ENCODE results near the gene DENND10. TPM values are rescaled to one million over a fixed set of nuclear protein-coding genes. Genes with fewer than 3 reads are reported as not detected.
"Not testable (repeated sequence)": the region's sequence is repeated elsewhere in the genome, so short reads cannot be mapped to it uniquely, and the experiment has no call there.

DENND10 gene
- total and polyA plus RNA-seq, 4 donors, result 11.7 to 32.0 (median 29.0) TPM

GRCh38 chr10:119176166-119176565, 72.3 kb downstream of the DENND10 start:
- no peak for TF ChIP-seq CTCF (IDR thresholded peaks at IDR 0.05; ENCODE audit: control extremely low read depth, extremely low read depth)
- Histone ChIP-seq H3K9ac (ENCODE audit: insufficient read depth in 1 of 2, low read length in 2 of 2) (no peak overlapping the region), H3K27ac (ENCODE audit: low read depth in 1 of 2, low read length in 1 of 2) (no peak overlapping the region), H3K4me3 (no peak overlapping the region), H3K36me3 (ENCODE audit: control insufficient read depth in 4 of 4, insufficient read depth in 4 of 4, low read length in 4 of 4) (peaks cover 12 to 34% (median 21%) of the 10 kb centered on the region in 4 donors), H3K9me3 (ENCODE audit: control insufficient read depth in 4 of 4, insufficient read depth in 3 of 4, low read length in 3 of 4) (peaks cover 0 to 2% (median 0%) of the 10 kb centered on the region in 4 donors), H3K4me1 (ENCODE audit: control insufficient read depth in 5 of 5, insufficient read depth in 5 of 5, low read length in 5 of 5) (peaks cover 0 to 15% (median 3%) of the 10 kb centered on the region in 5 donors), H3K27me3 (ENCODE audit: control insufficient read depth in 3 of 3, insufficient read depth in 3 of 3, low read length in 2 of 3) (no peaks in the 10 kb centered on the region)
- 87 to 88% methylated on average over 6 of the region's 6 CpGs for WGBS, 2 donors
- DNase-seq (no peak), ATAC-seq (ENCODE audit: insufficient read depth, low FRiP score) (no peak)

GRCh38 chr10:119177708-119178371, 73.9 kb downstream of the DENND10 start:
- ATAC-seq (ENCODE audit: insufficient read depth, low FRiP score) (no peak), DNase-seq (peak in 1 of 3 donors; percentile 20)
- peak overlapping the region; percentile 65 to 85 for H3K9ac ChIP-seq (ENCODE audit: insufficient read depth in 1 of 2, low read length in 2 of 2)
- TF ChIP-seq CTCF (IDR thresholded peaks at IDR 0.05; ENCODE audit: control extremely low read depth, extremely low read depth), result no peak
- H3K4me3 ChIP-seq, result peak overlapping the region; percentile 77
- H3K27me3 ChIP-seq (ENCODE audit: control insufficient read depth in 3 of 3, insufficient read depth in 3 of 3, low read length in 2 of 3), result no peaks in the 10 kb centered on the region
- H3K27ac ChIP-seq (ENCODE audit: low read depth in 1 of 2, low read length in 1 of 2), result peak overlapping the region; percentile 92 to 95
- H3K4me1 ChIP-seq (ENCODE audit: control insufficient read depth in 5 of 5, insufficient read depth in 5 of 5, low read length in 5 of 5), result peaks cover 0 to 15% (median 3%) of the 10 kb centered on the region in 5 donors
- H3K36me3 ChIP-seq (ENCODE audit: control insufficient read depth in 4 of 4, insufficient read depth in 4 of 4, low read length in 4 of 4), result peaks cover 3 to 19% (median 9%) of the 10 kb centered on the region in 4 donors
- H3K9me3 ChIP-seq (ENCODE audit: control insufficient read depth in 4 of 4, insufficient read depth in 3 of 4, low read length in 3 of 4), result peaks cover 0 to 2% (median 0%) of the 10 kb centered on the region in 4 donors
- 18 to 21% methylated on average over 21 of the region's 21 CpGs for WGBS, 2 donors

- WGBS, 2 donors, result 0% methylated on average over 44 to 45 of the region's 45 CpGs
- Histone ChIP-seq H3K36me3 (ENCODE audit: control insufficient read depth in 4 of 4, insufficient read depth in 4 of 4, low read length in 4 of 4) (peaks cover 3 to 18% (median 7%) of the 10 kb centered on the region in 4 donors), H3K4me1 (ENCODE audit: control insufficient read depth in 5 of 5, insufficient read depth in 5 of 5, low read length in 5 of 5) (peaks cover 0 to 15% (median 3%) of the 10 kb centered on the region in 5 donors), H3K4me3 (peak within 1 kb of the TSS; percentile 77), H3K27me3 (ENCODE audit: control insufficient read depth in 3 of 3, insufficient read depth in 3 of 3, low read length in 2 of 3) (no peaks in the 10 kb centered on the region), H3K9me3 (ENCODE audit: control insufficient read depth in 4 of 4, insufficient read depth in 3 of 4, low read length in 3 of 4) (peaks cover 0 to 2% (median 0%) of the 10 kb centered on the region in 4 donors), H3K9ac (ENCODE audit: insufficient read depth in 1 of 2, low read length in 2 of 2) (peak within 1 kb of the TSS; percentile 65 to 85), H3K27ac (ENCODE audit: low read depth in 1 of 2, low read length in 1 of 2) (peak within 1 kb of the TSS; percentile 92 to 95)
- ATAC-seq (ENCODE audit: insufficient read depth, low FRiP score), result peak; percentile 100
- TF ChIP-seq CTCF (IDR thresholded peaks at IDR 0.05; ENCODE audit: control extremely low read depth, extremely low read depth), result no peak
- DNase-seq, result peak; percentile 95 to 96 (median 96)
These were observed 74.6 kb downstream of the DENND10 start, which contains the start of gene PRDX3 for GRCh38 chr10:119178372-119179119. Gene PRDX3 (minus strand): TSS chr10:119178812. CDS start chr10:119178790, 22 bp downstream.

- not testable (repeated sequence) for DNase-seq; H3K9ac ChIP-seq (ENCODE audit: insufficient read depth in 1 of 2, low read length in 2 of 2); ATAC-seq (ENCODE audit: insufficient read depth, low FRiP score); H3K9me3 ChIP-seq (ENCODE audit: control insufficient read depth in 4 of 4, insufficient read depth in 3 of 4, low read length in 3 of 4); H3K27me3 ChIP-seq (ENCODE audit: control insufficient read depth in 3 of 3, insufficient read depth in 3 of 3, low read length in 2 of 3); H3K4me3 ChIP-seq; H3K27ac ChIP-seq (ENCODE audit: low read depth in 1 of 2, low read length in 1 of 2)
- peaks cover 2 to 10% (median 3%) of the 10 kb centered on the region in 4 donors for H3K36me3 ChIP-seq (ENCODE audit: control insufficient read depth in 4 of 4, insufficient read depth in 4 of 4, low read length in 4 of 4)
- WGBS, 2 donors, result 87 to 91% methylated on average over 7 of the region's 7 CpGs
- peaks cover 0 to 15% (median 3%) of the 10 kb centered on the region in 5 donors for H3K4me1 ChIP-seq (ENCODE audit: control insufficient read depth in 5 of 5, insufficient read depth in 5 of 5, low read length in 5 of 5)
These were observed 77.0 kb downstream of the DENND10 start for GRCh38 chr10:119180850-119181400.
